Endothelial cell of umbilical vein (primary cell): ENCODE results near the gene ZNF555.

Experiments used
- CTCF ChIP-seq, 2 donors: IDR thresholded peaks; 1 replicate in 1 of 2; 2 replicates in 1 of 2; pipeline ENCODE4 v1.5.1; 2011; ENCODE audit warnings: low read length in 2 of 2, mild to moderate bottlenecking in 2 of 2, moderate library complexity in 2 of 2, control low read depth in 1 of 2, inconsistent platforms in 1 of 2, low read depth in 1 of 2; ENCODE audit not compliant: insufficient read depth in 1 of 2; ENCODE audit errors: extremely low read depth in 1 of 2
- JUN ChIP-seq: IDR thresholded peaks from 2 replicates; pipeline ENCODE4 v1.6.1; 2011; ENCODE audit warnings: borderline replicate concordance, low read depth; ENCODE audit not compliant: insufficient read length, insufficient read depth
- POLR2A ChIP-seq: IDR thresholded peaks from 2 replicates; pipeline ENCODE4 v1.6.1; 2012; ENCODE audit warnings: low read depth, mild to moderate bottlenecking, control low read depth, low read length

- TF ChIP-seq CTCF (IDR thresholded peaks at IDR 0.05; ENCODE audit: extremely low read depth in 1 of 2, insufficient read depth in 1 of 2, low read depth in 1 of 2, low read length in 2 of 2) (no peak), POLR2A (no peak), JUN (no peak)
Observed at GRCh38 chr19:2815923-2816322, 25.4 kb upstream of the ZNF555 start.
